SK-N-MC (cell line): ENCODE measurements around the gene HMGN2.

Experiments
- DNase-seq: peaks from one replicate; pipeline ENCODE4 v3.0.0-alpha.2; 2011; ENCODE audit warnings: low read depth, low spot score
- H3K27ac ChIP-seq: fragments of 200-600 bp; sonication (generic); 2 replicates; pipeline ENCODE4 v1.5.1; 2016; ENCODE audit warnings: mixed run types
- H3K36me3 ChIP-seq: fragments of 200-600 bp; sonication (generic); 2 replicates; pipeline ENCODE4 v1.6.1; 2017; ENCODE audit warnings: antibody characterized with exemption, low read length, mixed read lengths; ENCODE audit not compliant: insufficient read depth
- H3K4me3 ChIP-seq: fragments of 200-600 bp; sonication (generic); 2 replicates; pipeline ENCODE4 v1.5.1; 2016
- H3K9ac ChIP-seq: fragments of 200-600 bp; sonication (generic); 2 replicates; pipeline ENCODE4 v1.8.0; 2017; ENCODE audit warnings: mixed run types, mixed read lengths; ENCODE audit not compliant: insufficient read length
- H3K9me3 ChIP-seq: fragments of 200-600 bp; sonication (generic); 2 replicates; pipeline ENCODE4 v1.6.1; 2017; ENCODE audit warnings: low read depth, mild to moderate bottlenecking, antibody characterized with exemption, low read length, moderate library complexity, mixed read lengths
- EZH2 ChIP-seq: fragments of 200-600 bp; sonication (generic); IDR thresholded peaks from one replicate; pipeline ENCODE4 v1.6.1; 2017; ENCODE audit warnings: antibody characterized with exemption
- FOXP2 ChIP-seq: optimal IDR thresholded peaks from 2 replicates; pipeline ENCODE3; 2011; ENCODE audit warnings: mild to moderate bottlenecking, moderate library complexity; ENCODE audit not compliant: insufficient read depth; ENCODE audit errors: extremely low read length, control extremely low read depth
- POLR2AphosphoS5 ChIP-seq: IDR thresholded peaks from 2 replicates; pipeline ENCODE4 v1.6.1; 2012; ENCODE audit warnings: mild to moderate bottlenecking, low read depth, low read length, borderline replicate concordance

HMGN2 gene

GRCh38 chr1:26474818-26475217 is 2.6 kb downstream of the HMGN2 start:
- DNase-seq, result no peak
- Histone ChIP-seq H3K9me3 (no peaks in the 10 kb centered on the region), H3K9ac (peak overlapping the region; percentile 94), H3K4me3 (peak overlapping the region; percentile 100), H3K36me3 (peaks cover 54% of the 10 kb centered on the region), H3K27ac (peak overlapping the region; percentile 64)
- TF ChIP-seq FOXP2 (no peak), EZH2 (no peak), POLR2AphosphoS5 (no peak)

GRCh38 chr1:26475989-26476388 is 3.7 kb downstream of the HMGN2 start:
- H3K36me3 ChIP-seq, result peaks cover 54% of the 10 kb centered on the region
- TF ChIP-seq FOXP2, result no peak
- TF ChIP-seq EZH2, result no peak
- no peak for TF ChIP-seq POLR2AphosphoS5
- peak overlapping the region; percentile 22; the same call in 1 of the 2 replicates for H3K27ac ChIP-seq
- DNase-seq, result no peak
- no peak overlapping the region for H3K4me3 ChIP-seq
- no peak overlapping the region for H3K9ac ChIP-seq
- no peaks in the 10 kb centered on the region for H3K9me3 ChIP-seq

GRCh38 chr1:26476958-26477357 is 4.7 kb downstream of the HMGN2 start:
- no peak; the same call in 1 of the 2 replicates for TF ChIP-seq POLR2AphosphoS5
- TF ChIP-seq FOXP2, result no peak
- no peak for TF ChIP-seq EZH2
- DNase-seq, result no peak
- Histone ChIP-seq H3K36me3 (peaks cover 54% of the 10 kb centered on the region), H3K9ac (no peak overlapping the region), H3K9me3 (no peaks in the 10 kb centered on the region), H3K4me3 (no peak overlapping the region), H3K27ac (peak overlapping the region; percentile 10)

- peak; percentile 65 for TF ChIP-seq POLR2AphosphoS5
- TF ChIP-seq FOXP2, result no peak
- Histone ChIP-seq H3K27ac (peak overlapping the region; percentile 10), H3K9ac (no peak overlapping the region), H3K4me3 (no peak overlapping the region), H3K36me3 (peaks cover 54% of the 10 kb centered on the region), H3K9me3 (no peaks in the 10 kb centered on the region)
- no peak for DNase-seq
Measured at GRCh38 chr1:26477446-26478152, 5.4 kb downstream of the HMGN2 start.

GRCh38 chr1:26478159-26478558 is 5.9 kb downstream of the HMGN2 start:
- no peaks in the 10 kb centered on the region for H3K9me3 ChIP-seq
- H3K27ac ChIP-seq, result no peak overlapping the region
- H3K9ac ChIP-seq, result no peak overlapping the region
- H3K4me3 ChIP-seq, result no peak overlapping the region
- no peak for DNase-seq
- no peak for TF ChIP-seq FOXP2
- no peak; the same call in 1 of the 2 replicates for TF ChIP-seq POLR2AphosphoS5
- TF ChIP-seq EZH2, result no peak
- H3K36me3 ChIP-seq, result peaks cover 52% of the 10 kb centered on the region

- H3K4me3 ChIP-seq, result no peak overlapping the region
- DNase-seq, result no peak
- H3K27ac ChIP-seq, result no peak overlapping the region
- H3K9me3 ChIP-seq, result no peaks in the 10 kb centered on the region
- TF ChIP-seq FOXP2, result no peak
- TF ChIP-seq POLR2AphosphoS5, result no peak
- no peak for TF ChIP-seq EZH2
- no peak overlapping the region for H3K9ac ChIP-seq
- peaks cover 44% of the 10 kb centered on the region for H3K36me3 ChIP-seq
Measured at GRCh38 chr1:26478988-26479387, 6.7 kb downstream of the HMGN2 start.

GRCh38 chr1:26482921-26483320 is 10.7 kb downstream of the HMGN2 start:
- Histone ChIP-seq H3K9me3 (no peaks in the 10 kb centered on the region), H3K4me3 (no peak overlapping the region), H3K36me3 (peaks cover 11% of the 10 kb centered on the region; the same call in 1 of the 2 replicates), H3K9ac (no peak overlapping the region), H3K27ac (peak overlapping the region; percentile 42; the same call in 1 of the 2 replicates)
- no peak for TF ChIP-seq EZH2
- no peak for DNase-seq

- no peak for TF ChIP-seq POLR2AphosphoS5
- TF ChIP-seq FOXP2, result no peak
- no peak for TF ChIP-seq EZH2
- no peak for DNase-seq
- Histone ChIP-seq H3K27ac (no peak overlapping the region), H3K9ac (no peak overlapping the region), H3K4me3 (no peak overlapping the region), H3K9me3 (no peaks in the 10 kb centered on the region), H3K36me3 (peaks cover 6% of the 10 kb centered on the region; the same call in 1 of the 2 replicates)
Measured at GRCh38 chr1:26483980-26484379, 11.7 kb downstream of the HMGN2 start.

- no peaks in the 10 kb centered on the region for H3K9me3 ChIP-seq
- TF ChIP-seq FOXP2 (no peak), EZH2 (no peak), POLR2AphosphoS5 (no peak)
- no peak for DNase-seq
- no peak overlapping the region for H3K4me3 ChIP-seq
- no peaks in the 10 kb centered on the region for H3K36me3 ChIP-seq
- no peak overlapping the region for H3K27ac ChIP-seq
- H3K9ac ChIP-seq, result no peak overlapping the region
Measured at GRCh38 chr1:26490155-26490554, 17.9 kb downstream of the HMGN2 start.
